ENCODE data around the gene NAV2.

The NAV2 gene

DNA sequence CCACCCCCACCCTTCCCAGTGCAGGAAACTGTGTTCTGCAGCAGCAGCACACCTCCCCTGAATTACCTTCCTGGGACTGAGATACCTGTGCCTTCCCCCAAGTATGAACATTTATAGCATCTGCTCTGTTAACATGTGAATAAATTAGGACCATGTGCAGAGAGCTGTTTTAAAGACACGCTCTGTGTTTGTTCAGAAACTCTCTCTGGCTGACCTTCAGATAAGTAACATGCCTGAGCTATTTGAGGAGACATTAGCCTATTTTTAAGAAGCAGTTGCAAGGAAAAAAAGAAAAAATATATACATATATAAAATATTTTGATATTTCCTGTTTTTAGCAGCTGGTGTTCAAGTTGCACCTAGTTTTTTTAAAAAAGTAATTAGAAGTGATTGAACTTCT lies 5.4 kb downstream of the NAV2 start:
- H3K9me3 Mint-ChIP-seq, result no peaks in the 10 kb centered on the region
- peaks cover 31% of the 10 kb centered on the region for H3K27me3 Mint-ChIP-seq (ENCODE audit: low read depth, poor library complexity)
- H3K27ac Mint-ChIP-seq, result no peak overlapping the region
- no peaks in the 10 kb centered on the region for H3K36me3 Mint-ChIP-seq (ENCODE audit: low read depth)
- TF ChIP-seq, protein P1, sequence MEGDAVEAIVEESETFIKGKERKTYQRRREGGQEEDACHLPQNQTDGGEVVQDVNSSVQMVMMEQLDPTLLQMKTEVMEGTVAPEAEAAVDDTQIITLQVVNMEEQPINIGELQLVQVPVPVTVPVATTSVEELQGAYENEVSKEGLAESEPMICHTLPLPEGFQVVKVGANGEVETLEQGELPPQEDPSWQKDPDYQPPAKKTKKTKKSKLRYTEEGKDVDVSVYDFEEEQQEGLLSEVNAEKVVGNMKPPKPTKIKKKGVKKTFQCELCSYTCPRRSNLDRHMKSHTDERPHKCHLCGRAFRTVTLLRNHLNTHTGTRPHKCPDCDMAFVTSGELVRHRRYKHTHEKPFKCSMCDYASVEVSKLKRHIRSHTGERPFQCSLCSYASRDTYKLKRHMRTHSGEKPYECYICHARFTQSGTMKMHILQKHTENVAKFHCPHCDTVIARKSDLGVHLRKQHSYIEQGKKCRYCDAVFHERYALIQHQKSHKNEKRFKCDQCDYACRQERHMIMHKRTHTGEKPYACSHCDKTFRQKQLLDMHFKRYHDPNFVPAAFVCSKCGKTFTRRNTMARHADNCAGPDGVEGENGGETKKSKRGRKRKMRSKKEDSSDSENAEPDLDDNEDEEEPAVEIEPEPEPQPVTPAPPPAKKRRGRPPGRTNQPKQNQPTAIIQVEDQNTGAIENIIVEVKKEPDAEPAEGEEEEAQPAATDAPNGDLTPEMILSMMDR (IDR thresholded peaks at IDR 0.05), result no peak
- H3K4me1 Mint-ChIP-seq, result peaks cover 53% of the 10 kb centered on the region
- no peak for DNase-seq
- no peak overlapping the region for H3K4me3 Mint-ChIP-seq

DNA sequence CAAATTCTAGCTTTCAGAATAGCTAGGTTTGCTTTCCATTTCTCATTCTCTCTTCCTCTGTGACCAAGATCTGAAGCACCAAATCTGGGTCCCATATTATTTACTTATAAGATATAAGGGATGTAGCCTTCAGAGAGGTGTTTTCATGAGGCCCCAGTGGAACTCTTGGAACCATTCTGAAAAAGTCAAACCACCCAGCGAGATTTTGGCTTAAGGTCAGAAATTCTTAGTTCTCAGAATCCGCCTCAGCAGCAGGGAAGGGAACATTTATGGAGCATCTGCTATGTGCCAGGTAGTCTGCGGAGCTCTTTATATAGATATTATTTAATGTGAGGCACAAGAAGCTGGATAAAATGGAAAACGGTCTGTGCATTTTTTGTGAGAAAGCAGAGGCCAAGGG lies 6.3 kb downstream of the NAV2 start:
- no peak for DNase-seq
- Mint-ChIP-seq H3K4me3 (no peak overlapping the region), H3K36me3 (ENCODE audit: low read depth) (no peaks in the 10 kb centered on the region), H3K4me1 (peaks cover 54% of the 10 kb centered on the region), H3K27me3 (ENCODE audit: low read depth, poor library complexity) (peaks cover 22% of the 10 kb centered on the region), H3K9me3 (no peaks in the 10 kb centered on the region), H3K27ac (no peak overlapping the region)
- TF ChIP-seq, protein P1 (IDR thresholded peaks at IDR 0.05), result no peak

DNA sequence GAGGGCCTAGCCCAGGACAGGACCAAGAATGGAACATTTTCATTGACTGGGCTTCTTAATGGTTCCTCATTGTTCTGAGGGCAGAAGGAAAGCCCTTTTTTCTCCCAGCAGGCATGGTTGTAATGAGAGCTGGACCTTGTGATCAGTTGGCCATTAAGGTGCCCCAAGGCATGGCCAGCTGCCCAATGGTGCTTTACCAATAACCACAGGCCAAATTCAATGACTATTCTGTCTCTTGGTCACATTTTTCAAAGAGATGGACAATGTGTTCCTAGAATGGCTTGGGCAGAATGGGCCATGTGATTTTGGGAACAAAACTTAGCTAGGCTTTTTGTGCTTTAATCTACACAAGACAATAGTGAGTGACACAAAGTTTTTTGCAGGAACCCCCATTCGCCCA lies 7.3 kb downstream of the NAV2 start:
- Mint-ChIP-seq H3K9me3 (no peaks in the 10 kb centered on the region), H3K27me3 (ENCODE audit: low read depth, poor library complexity) (peaks cover 12% of the 10 kb centered on the region), H3K4me1 (peaks cover 45% of the 10 kb centered on the region), H3K27ac (no peak overlapping the region), H3K4me3 (no peak overlapping the region), H3K36me3 (ENCODE audit: low read depth) (no peaks in the 10 kb centered on the region)
- TF ChIP-seq, protein P1 (IDR thresholded peaks at IDR 0.05), result no peak
- DNase-seq, result no peak

DNA sequence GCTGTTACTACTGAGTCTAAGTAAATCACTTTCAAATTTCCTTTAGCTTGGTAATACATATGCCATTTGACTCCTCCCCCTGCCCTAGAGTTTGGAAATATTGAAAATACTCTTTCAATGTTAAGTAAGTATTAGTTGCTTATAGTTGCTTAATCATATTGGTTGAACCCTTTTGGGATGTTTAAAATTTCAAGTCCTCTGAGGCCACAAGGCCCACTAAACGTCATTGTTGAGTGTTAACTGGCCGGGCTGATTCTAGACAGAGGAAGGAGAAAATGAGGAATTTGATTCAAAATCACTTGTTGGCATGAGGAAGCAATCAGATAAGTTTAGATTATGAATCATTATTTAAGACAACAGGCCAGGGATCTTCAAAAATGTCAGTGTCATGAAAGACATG lies 8.5 kb downstream of the NAV2 start:
- Mint-ChIP-seq H3K9me3 (no peaks in the 10 kb centered on the region), H3K36me3 (ENCODE audit: low read depth) (no peaks in the 10 kb centered on the region), H3K4me3 (no peak overlapping the region), H3K27ac (no peak overlapping the region), H3K4me1 (peaks cover 33% of the 10 kb centered on the region), H3K27me3 (ENCODE audit: low read depth, poor library complexity) (peaks cover 7% of the 10 kb centered on the region)
- DNase-seq, result no peak
- TF ChIP-seq, protein P1 (IDR thresholded peaks at IDR 0.05), result no peak

DNA sequence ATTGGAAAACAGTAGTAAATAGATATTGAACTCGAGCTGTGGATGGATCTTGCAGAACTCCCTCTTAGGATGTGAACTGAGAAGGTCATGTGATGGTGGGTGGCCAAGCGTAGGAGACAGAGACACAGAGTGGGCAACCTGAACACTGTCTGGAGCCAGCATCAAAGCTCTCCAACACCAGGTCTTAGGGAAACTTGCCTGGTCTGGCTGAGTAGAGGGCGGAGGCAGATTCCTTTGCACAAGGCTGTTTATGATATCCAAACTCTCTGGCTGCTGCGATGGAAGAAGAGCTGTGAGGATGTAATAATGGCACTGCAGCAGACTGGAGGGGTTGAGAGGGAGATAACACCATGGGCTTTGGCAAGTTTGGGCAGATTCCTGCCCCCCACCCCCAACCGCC lies 10.1 kb downstream of the NAV2 start:
- no peak for DNase-seq
- TF ChIP-seq, protein P1 (IDR thresholded peaks at IDR 0.05), result no peak

DNA sequence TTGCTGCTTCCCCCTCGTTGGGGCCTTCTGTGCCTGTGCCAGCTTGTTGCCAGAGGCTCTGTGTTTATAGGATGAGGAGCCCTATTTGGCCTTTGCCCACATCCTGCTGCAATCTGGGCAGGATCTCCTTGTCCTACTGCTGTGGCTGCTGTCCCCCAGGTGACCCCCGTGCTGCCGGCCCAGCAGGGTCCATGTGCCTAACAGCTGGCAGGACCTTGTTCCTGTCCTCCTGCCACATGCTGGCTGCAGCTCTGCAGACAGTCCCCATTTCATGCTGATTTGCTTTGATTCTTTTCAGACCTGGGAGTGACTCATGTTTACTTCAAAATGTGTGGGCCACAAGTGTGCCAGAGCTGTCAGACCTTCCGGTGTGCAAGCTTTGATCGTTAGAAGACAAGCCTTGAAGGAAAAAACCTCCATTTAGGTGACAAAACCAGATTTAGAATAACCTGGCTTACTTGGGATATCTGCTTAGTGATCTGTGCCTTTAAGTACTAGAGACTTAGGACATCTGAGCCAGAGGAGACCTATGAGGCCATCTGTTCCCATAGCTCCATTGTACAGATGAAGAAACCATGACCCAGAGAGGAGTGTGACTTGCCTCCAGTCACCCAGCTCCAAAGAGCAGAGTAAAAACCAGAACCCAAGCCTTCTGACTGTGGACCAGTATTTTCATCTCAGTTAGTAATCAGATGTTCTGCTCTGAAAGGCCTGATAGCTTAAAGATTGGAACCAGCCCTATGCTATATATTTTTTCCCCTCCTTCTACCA lies 11.1 kb downstream of the NAV2 start:
- Mint-ChIP-seq H3K9me3 (no peaks in the 10 kb centered on the region), H3K4me3 (no peak overlapping the region)

More for the DNA sequence above, 10.1 kb downstream of the NAV2 start:
- Mint-ChIP-seq H3K27ac (no peak overlapping the region), H3K4me3 (no peak overlapping the region), H3K36me3 (ENCODE audit: low read depth) (no peaks in the 10 kb centered on the region), H3K4me1 (peaks cover 25% of the 10 kb centered on the region), H3K27me3 (ENCODE audit: low read depth, poor library complexity) (peaks cover 2% of the 10 kb centered on the region), H3K9me3 (no peaks in the 10 kb centered on the region)

More for the DNA sequence above, 11.1 kb downstream of the NAV2 start:
- TF ChIP-seq, protein P1 (IDR thresholded peaks at IDR 0.05), result no peak
- Mint-ChIP-seq H3K27ac (peak overlapping the region; percentile 83), H3K36me3 (ENCODE audit: low read depth) (no peaks in the 10 kb centered on the region), H3K27me3 (ENCODE audit: low read depth, poor library complexity) (peaks cover 2% of the 10 kb centered on the region), H3K4me1 (peaks cover 16% of the 10 kb centered on the region)
- no peak for DNase-seq
